Panc1 (cell line): ENCODE measurements around the gene ZSCAN26. TPM values are rescaled to one million over a fixed set of nuclear protein-coding genes. Genes with fewer than 3 reads are reported as not detected.

ENCODE experiments used
- ATAC-seq: fragments of 200-7000 bp; cut with Tn5 transposase; 2 replicates; pipeline ENCODE4 v1.9.1; 2020; ENCODE audit warnings: mild to moderate bottlenecking, moderate library complexity
- BruUV-seq: library from RNA; stranded (reverse); fragments of 400-500 nt; replicated peaks from 2 replicates; lab custom pipeline; 2021; lab: Mats Ljungman, UMichigan
- CTCF ChIA-PET: fragments of 300-600 bp; sonication (Branson Sonifier 250); formaldehyde crosslinking; loops from one replicate; lab custom pipeline; 2022; ENCODE audit warnings: antibody characterized with exemption; lab: Charles Lee
- POLR2A ChIA-PET: fragments of 300-600 bp; sonication (Branson Sonifier 250); formaldehyde crosslinking; loops from one replicate; lab custom pipeline; 2022; ENCODE audit warnings: antibody characterized with exemption; lab: Charles Lee
- DNase-seq: peaks from one replicate; pipeline ENCODE4 v3.0.0-alpha.2; 2010; ENCODE audit warnings: low read depth, low spot score
- H3K27ac ChIP-seq: 2 replicates; pipeline ENCODE4 v1.5.1; 2011; ENCODE audit warnings: mild to moderate bottlenecking, low read length, inconsistent platforms
- H3K27me3 ChIP-seq: fragments of 200-500 bp; sonication (Bioruptor generic); 2 replicates; pipeline ENCODE4 v1.6.0; 2014; ENCODE audit warnings: low read length, inconsistent platforms; ENCODE audit not compliant: control insufficient read depth, insufficient read depth
- H3K36me3 ChIP-seq: fragments of 200-500 bp; sonication (Bioruptor generic); 2 replicates; pipeline ENCODE4 v1.5.1; 2014; ENCODE audit warnings: inconsistent platforms, mild to moderate bottlenecking, low read length, moderate library complexity; ENCODE audit not compliant: control insufficient read depth, insufficient read depth
- H3K4me1 ChIP-seq: 2 replicates; pipeline ENCODE4 v1.5.1; 2011; ENCODE audit warnings: inconsistent platforms, mild to moderate bottlenecking, low read length, moderate library complexity; ENCODE audit not compliant: control insufficient read depth, insufficient read depth
- H3K4me3 ChIP-seq, 2 experiments: 2 replicates each; pipeline ENCODE4 v1.5.1; 2011 to 2012; ENCODE audit warnings: low read depth in 2 of 2, low read length in 2 of 2, mild to moderate bottlenecking in 2 of 2, inconsistent platforms in 1 of 2, moderate library complexity in 1 of 2
- H3K9me3 ChIP-seq: fragments of 200-500 bp; sonication (Bioruptor generic); 2 replicates; pipeline ENCODE4 v1.5.1; 2014; ENCODE audit warnings: low read depth, mild to moderate bottlenecking, inconsistent platforms, low read length, moderate library complexity; ENCODE audit not compliant: control insufficient read depth, insufficient read depth
- CTCF ChIP-seq: fragments of 450-650 bp; IDR thresholded peaks from 2 replicates; pipeline ENCODE4 v1.5.1; 2017; ENCODE audit warnings: mild to moderate bottlenecking
- POLR2AphosphoS5 ChIP-seq: IDR thresholded peaks from 2 replicates; pipeline ENCODE4 v1.6.1; 2012; ENCODE audit warnings: mild to moderate bottlenecking, low read depth, low read length, moderate library complexity
- REST ChIP-seq, 2 experiments: IDR thresholded peaks; 2 replicates each; pipeline ENCODE4 v1.6.1; 2011 to 2012; ENCODE audit warnings: low read depth in 2 of 2, control low read depth in 1 of 2, low read length in 1 of 2, mild to moderate bottlenecking in 1 of 2, moderate library complexity in 1 of 2; ENCODE audit not compliant: insufficient read depth in 1 of 2
- SIN3A ChIP-seq: IDR thresholded peaks from 2 replicates; pipeline ENCODE4 v1.6.1; 2012; ENCODE audit warnings: low read depth, mild to moderate bottlenecking, low read length, moderate library complexity, borderline replicate concordance; ENCODE audit not compliant: insufficient read depth
- TCF7L2 ChIP-seq: IDR thresholded peaks from 2 replicates; pipeline ENCODE4 v1.6.1; 2011; ENCODE audit warnings: mild to moderate bottlenecking, low read depth, low read length, inconsistent platforms
- in situ Hi-C: cut with HindIII; loops from 2 replicates; pipeline ENCODE4 v1.10.0; 2016; ENCODE audit warnings: low sequenced_read_pairs, low pct_unique_long_range_greater_than_20kb
- intact Hi-C: fragments of 100-400 bp; cut with micrococcal nuclease; formaldehyde crosslinking; loops from one replicate; pipeline ENCODE4 v1.10.0; 2022; ENCODE audit not compliant: unreplicated experiment
- total RNA-seq: library from RNA; stranded (reverse); gene quantifications from one replicate; pipeline ENCODE4 v1.2.1, GENCODE V29; 2021; ENCODE audit not compliant: unreplicated experiment

Gene ZSCAN26
- total RNA-seq, 1 experiment from 2014 or later, result 6.6 TPM

- intact Hi-C loops (no loop called here), in situ Hi-C loops (no loop called here)
- H3K4me1 ChIP-seq, result peaks cover 7% of the 10 kb centered on the region; the same call in 1 of the 2 replicates
- ChIA-PET CTCF (no interaction called here), POLR2A (no interaction called here)
- no peaks in the 10 kb centered on the region; the same call in 1 of the 2 replicates for H3K9me3 ChIP-seq
- no peak for TF ChIP-seq CTCF
- no peak for TF ChIP-seq REST (IDR thresholded peaks at IDR 0.05; ENCODE audit: insufficient read depth in 1 of 2, low read depth in 2 of 2, low read length in 1 of 2)
- TF ChIP-seq SIN3A, result no peak
- TF ChIP-seq TCF7L2, result no peak
- 0 out of 2 replicates have a peak, but pooled peaks cover 3% of the 10 kb centered on the region for H3K36me3 ChIP-seq
- H3K27ac ChIP-seq, result peak overlapping the region; percentile 89
- BruUV-seq, result no TSS peak
- DNase-seq (no peak), ATAC-seq (no peak)
- peak overlapping the region; percentile 68 to 82 for H3K4me3 ChIP-seq
- no peaks in the 10 kb centered on the region for H3K27me3 ChIP-seq
Observed at GRCh38 chr6:28280595-28281287, 13.8 kb downstream of the ZSCAN26 start.

- intact Hi-C loops, result no loop called here
- CTCF ChIA-PET, result interaction anchor here (0.6 kb wide), 1 partner anchor 64 kb away, joined by 3 read pairs; no protein-coding TSS in a partner anchor
- no TSS peak for BruUV-seq
Observed at GRCh38 chr6:28281288-28282064, 14.5 kb downstream of the ZSCAN26 start, which contains the start of gene PGBD1. TSS of gene PGBD1 (plus strand) at chr6:28281572. CDS start at chr6:28283814, 2,242 bp downstream.

More at GRCh38 chr6:28281288-28282064, 14.5 kb downstream of the ZSCAN26 start, which contains the start of gene PGBD1:
- Histone ChIP-seq H3K36me3 (0 out of 2 replicates have a peak, but pooled peaks cover 3% of the 10 kb centered on the region), H3K4me1 (peaks cover 7% of the 10 kb centered on the region; the same call in 1 of the 2 replicates), H3K9me3 (no peaks in the 10 kb centered on the region; the same call in 1 of the 2 replicates), H3K4me3 (peak within 1 kb of the TSS; percentile 68 to 82), H3K27ac (peak within 1 kb of the TSS; percentile 89), H3K27me3 (no peaks in the 10 kb centered on the region)
- peak; percentile 68 for TF ChIP-seq POLR2AphosphoS5
- no peak for TF ChIP-seq CTCF
- no peak; the same call in 1 of the 2 replicates for TF ChIP-seq TCF7L2
- peak; percentile 57; the same call in 1 of the 2 replicates for TF ChIP-seq SIN3A
- TF ChIP-seq REST (IDR thresholded peaks at IDR 0.05; ENCODE audit: insufficient read depth in 1 of 2, low read depth in 2 of 2, low read length in 1 of 2), result no peak
- peak; percentile 98 for ATAC-seq
- in situ Hi-C loops, result no loop called here
- no peak for DNase-seq
- POLR2A ChIA-PET, result no interaction called here
